WERI-Rb-1 (cell line): ENCODE results near the gene GATM.

ENCODE experiments used
- DNase-seq: peaks from one replicate; pipeline ENCODE4 v3.0.0-alpha.2; 2020
- H3K27ac ChIP-seq: fragments of 250-450 bp; sonication (Bioruptor Pico); 2 replicates; pipeline ENCODE4 v1.5.1; 2020; ENCODE audit warnings: mild to moderate bottlenecking, moderate library complexity
- H3K27me3 ChIP-seq: fragments of 250-450 bp; sonication (Bioruptor Pico); 2 replicates; pipeline ENCODE4 v1.5.1; 2021; ENCODE audit warnings: mild to moderate bottlenecking, low read depth, moderate library complexity; ENCODE audit not compliant: insufficient read depth, severe bottlenecking
- H3K36me3 ChIP-seq: fragments of 250-450 bp; sonication (Bioruptor Pico); 2 replicates; pipeline ENCODE4 v1.5.1; 2020; ENCODE audit warnings: mild to moderate bottlenecking, moderate library complexity
- H3K4me3 ChIP-seq: 2 replicates; pipeline ENCODE4 v1.5.1; 2011; ENCODE audit warnings: low read depth, mild to moderate bottlenecking, control low read depth, low read length
- H3K9me3 ChIP-seq: fragments of 250-450 bp; sonication (Bioruptor Pico); 2 replicates; pipeline ENCODE4 v1.5.1; 2021; ENCODE audit warnings: mild to moderate bottlenecking, moderate library complexity; ENCODE audit not compliant: severe bottlenecking
- CTCF ChIP-seq: IDR thresholded peaks from 2 replicates; pipeline ENCODE4 v1.5.1; 2011; ENCODE audit warnings: low read depth, mild to moderate bottlenecking, control low read depth, inconsistent platforms, low read length

The GATM gene

GRCh38 chr15:45361878-45362277 lies 16.5 kb downstream of the GATM start:
- Histone ChIP-seq H3K9me3 (no peaks in the 10 kb centered on the region), H3K4me3 (no peak overlapping the region), H3K36me3 (no peaks in the 10 kb centered on the region; the same call in 1 of the 2 replicates), H3K27ac (no peak overlapping the region), H3K27me3 (no peaks in the 10 kb centered on the region)
- DNase-seq = no peak
- no peak for TF ChIP-seq CTCF

- no peak overlapping the region for H3K27ac ChIP-seq
- H3K9me3 ChIP-seq = no peaks in the 10 kb centered on the region
- no peaks in the 10 kb centered on the region for H3K27me3 ChIP-seq
- no peak overlapping the region for H3K4me3 ChIP-seq
- H3K36me3 ChIP-seq = no peaks in the 10 kb centered on the region
- DNase-seq = no peak
- no peak for TF ChIP-seq CTCF
Measured at GRCh38 chr15:45355860-45356259, 22.5 kb downstream of the GATM start.

GRCh38 chr15:45354711-45355110 lies 23.6 kb downstream of the GATM start:
- no peak for TF ChIP-seq CTCF
- Histone ChIP-seq H3K4me3 (no peak overlapping the region), H3K27me3 (no peaks in the 10 kb centered on the region), H3K9me3 (no peaks in the 10 kb centered on the region), H3K27ac (no peak overlapping the region), H3K36me3 (no peaks in the 10 kb centered on the region)
- DNase-seq = no peak

- Histone ChIP-seq H3K27ac (no peak overlapping the region), H3K9me3 (no peaks in the 10 kb centered on the region), H3K4me3 (no peak overlapping the region), H3K27me3 (no peaks in the 10 kb centered on the region), H3K36me3 (no peaks in the 10 kb centered on the region)
- no peak for DNase-seq
- TF ChIP-seq CTCF = no peak
Measured at GRCh38 chr15:45351227-45351626, 27.1 kb downstream of the GATM start.

- no peak for TF ChIP-seq CTCF
Measured at GRCh38 chr15:45349623-45350022, 28.7 kb downstream of the GATM start.

GRCh38 chr15:45347989-45348388 lies 30.4 kb downstream of the GATM start:
- H3K27me3 ChIP-seq = no peaks in the 10 kb centered on the region
- no peak for DNase-seq
- H3K9me3 ChIP-seq = no peaks in the 10 kb centered on the region
- TF ChIP-seq CTCF = no peak
- H3K27ac ChIP-seq = no peak overlapping the region
- H3K4me3 ChIP-seq = no peak overlapping the region
- H3K36me3 ChIP-seq = no peaks in the 10 kb centered on the region

More at GRCh38 chr15:45349623-45350022, 28.7 kb downstream of the GATM start:
- no peak for DNase-seq
- no peak overlapping the region for H3K27ac ChIP-seq
- no peaks in the 10 kb centered on the region for H3K27me3 ChIP-seq
- no peak overlapping the region for H3K4me3 ChIP-seq
- no peaks in the 10 kb centered on the region for H3K9me3 ChIP-seq
- H3K36me3 ChIP-seq = no peaks in the 10 kb centered on the region
